HG02840 (cell line): ENCODE results near the gene PIEZO1.
"Not testable (repeated sequence)": the region's sequence is repeated elsewhere in the genome, so short reads cannot be mapped to it uniquely, and the experiment has no call there.

Experiments
- ATAC-seq: cut with Tn5 transposase; IDR thresholded peaks from one replicate; pipeline ENCODE4 v1.9.1; 2021; ENCODE audit warnings: mild to moderate bottlenecking, moderate library complexity, moderate number of reproducible peaks; ENCODE audit not compliant: unreplicated experiment, low FRiP score

The PIEZO1 gene

DNA sequence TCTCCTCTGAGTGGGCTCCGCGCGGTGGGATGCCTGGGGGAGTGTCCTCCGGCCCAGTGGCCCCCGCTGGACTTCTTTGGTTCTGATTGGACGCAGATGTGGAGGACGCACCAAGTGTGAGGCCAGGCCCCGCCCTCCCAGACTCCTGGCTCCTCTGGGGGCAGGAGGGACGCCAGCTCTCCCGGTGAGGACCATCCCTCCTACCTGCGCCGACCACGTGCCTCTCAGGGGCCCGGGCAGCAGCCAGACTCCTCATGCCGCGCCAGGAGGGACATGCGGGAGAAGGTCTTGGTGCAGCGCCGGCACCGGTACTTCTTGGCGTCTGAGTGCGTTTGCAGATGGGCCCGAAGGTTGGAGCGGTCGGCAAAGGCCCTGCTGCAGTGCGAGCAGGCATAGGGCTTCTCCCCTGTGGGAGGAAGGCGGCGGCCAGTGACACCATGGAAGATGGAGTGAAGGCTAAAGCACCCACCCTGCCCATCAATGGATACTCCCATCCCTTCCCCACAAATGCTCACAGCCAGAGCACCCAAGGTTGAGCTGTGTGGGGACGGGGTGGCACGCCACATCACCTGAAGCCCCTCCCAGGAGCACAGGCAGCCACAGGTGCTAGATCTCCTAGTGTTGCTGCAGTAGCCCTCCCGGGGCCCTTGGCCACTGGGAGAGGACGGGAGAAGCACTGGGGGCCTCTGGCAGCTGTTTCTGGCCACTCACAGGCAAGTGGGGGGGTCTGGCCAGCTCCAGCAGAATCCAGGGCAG, 106.6 kb downstream of the PIEZO1 start:
- no peak for ATAC-seq

DNA sequence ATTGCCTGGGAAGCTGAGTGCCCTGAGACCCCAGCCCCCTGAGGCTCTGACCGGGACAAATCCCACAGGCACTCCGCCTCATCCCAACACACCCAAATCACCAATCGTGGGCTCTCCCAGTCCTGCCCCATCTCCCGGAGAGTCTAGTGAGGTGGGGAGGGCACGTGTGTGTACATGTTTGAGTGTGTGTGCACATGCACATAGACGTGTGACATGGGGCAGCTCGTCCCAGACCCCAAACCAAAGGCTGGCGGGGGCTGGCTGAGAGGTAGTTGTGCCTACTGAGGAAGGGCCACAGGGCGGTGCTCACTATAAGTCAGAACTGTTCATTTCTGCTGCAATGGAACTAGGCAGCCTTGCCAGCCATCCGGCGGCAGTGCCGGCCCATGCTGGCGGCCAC, 107.3 kb downstream of the PIEZO1 start:
- no peak for ATAC-seq

GRCh38 chr16:88676502-88677242, 108.3 kb downstream of the PIEZO1 start:
- no peak for ATAC-seq

DNA sequence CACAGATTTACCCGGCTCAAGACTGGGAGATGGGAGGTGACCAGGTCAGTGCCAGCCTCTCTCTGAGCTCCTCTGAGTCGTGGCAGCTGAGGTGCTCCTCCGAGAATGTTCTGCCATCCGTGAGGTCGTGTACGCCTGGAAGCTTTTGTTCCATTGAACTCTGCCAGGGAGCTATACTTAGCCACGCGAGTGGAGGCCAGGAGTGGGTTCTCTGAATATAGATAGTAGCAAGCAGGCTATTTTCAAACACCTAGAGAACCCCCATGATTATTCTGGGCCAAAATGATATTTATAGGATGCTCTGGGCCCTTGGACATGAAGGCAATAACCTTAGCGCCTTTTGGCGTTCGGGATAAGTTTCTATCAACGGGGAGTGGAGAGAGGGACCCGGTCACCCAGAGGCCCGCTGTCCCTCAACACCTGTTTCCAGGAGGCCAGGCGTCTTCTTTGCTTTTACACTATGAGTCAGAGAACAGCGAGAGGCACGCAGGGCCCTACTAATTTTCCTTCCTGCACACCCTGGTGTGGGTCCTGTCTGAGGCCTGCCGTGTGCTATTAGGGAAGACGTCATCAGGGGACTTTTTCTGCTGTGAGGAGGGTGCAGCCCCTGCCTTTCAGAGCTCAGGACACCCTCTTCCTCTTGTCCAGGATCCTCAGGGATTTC, 111.2 kb downstream of the PIEZO1 start:
- ATAC-seq: no peak

DNA sequence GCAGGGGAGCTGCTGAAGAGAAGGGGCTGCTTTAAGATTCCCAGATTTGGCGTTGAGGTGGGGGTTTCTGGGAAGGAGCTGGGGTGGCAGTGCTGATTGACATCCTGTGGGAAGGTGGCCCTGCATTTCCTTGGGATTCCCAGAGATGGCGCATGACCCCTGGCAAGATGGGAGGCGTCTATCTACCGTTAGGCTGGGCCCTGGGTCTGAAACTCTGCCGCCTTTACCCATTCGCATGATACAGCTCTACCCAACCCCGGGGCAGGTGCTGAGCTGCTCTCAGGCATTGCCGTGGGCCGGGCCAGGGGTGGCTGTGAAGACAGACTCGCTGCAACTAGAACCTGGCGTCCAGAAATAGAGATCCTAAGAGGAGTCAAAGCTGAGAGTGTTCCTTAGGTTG, 112.2 kb downstream of the PIEZO1 start:
- ATAC-seq: no peak

DNA sequence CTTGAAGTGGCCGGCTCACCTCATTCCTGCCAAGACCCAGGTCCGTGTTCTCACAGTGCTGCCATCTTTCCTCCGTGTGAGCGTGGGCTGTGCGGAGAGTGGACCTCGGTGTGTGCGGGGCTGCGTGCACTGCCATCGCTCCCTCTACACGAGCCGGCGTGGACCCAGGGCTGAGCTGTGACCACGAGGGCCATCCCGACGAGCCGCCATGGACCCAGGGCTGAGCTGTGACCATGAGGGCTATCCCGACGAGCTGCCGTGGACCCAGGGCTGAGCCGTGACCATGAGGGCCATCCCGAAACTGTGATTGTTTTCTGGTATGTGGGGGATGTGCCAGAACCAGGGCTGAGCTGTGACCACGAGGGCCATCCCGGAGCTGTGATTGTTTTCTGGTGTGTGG, 113.2 kb downstream of the PIEZO1 start:
- no peak for ATAC-seq

DNA sequence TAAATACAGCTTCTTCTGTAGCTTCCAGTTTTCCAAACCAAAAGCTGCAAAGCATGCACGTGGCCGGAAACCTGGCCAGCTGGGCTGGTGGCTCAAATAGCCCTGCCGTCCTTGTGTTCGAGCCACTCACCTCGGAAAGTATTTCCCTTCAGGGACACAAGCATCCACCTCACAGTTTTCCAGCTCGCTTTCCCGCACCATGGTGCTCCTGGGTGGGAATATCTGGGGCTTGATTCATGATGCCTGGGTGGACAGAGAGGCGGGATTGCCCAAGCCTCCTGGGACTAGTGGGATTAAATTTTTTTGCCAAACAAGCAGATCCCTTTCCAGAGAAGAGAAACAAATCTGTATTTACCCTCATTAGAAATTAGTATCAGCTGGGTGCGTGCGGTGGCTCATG, 115.0 kb downstream of the PIEZO1 start:
- no peak for ATAC-seq

- ATAC-seq: not testable (repeated sequence)
Observed at GRCh38 chr16:88669493-88669892, 115.5 kb downstream of the PIEZO1 start.

DNA sequence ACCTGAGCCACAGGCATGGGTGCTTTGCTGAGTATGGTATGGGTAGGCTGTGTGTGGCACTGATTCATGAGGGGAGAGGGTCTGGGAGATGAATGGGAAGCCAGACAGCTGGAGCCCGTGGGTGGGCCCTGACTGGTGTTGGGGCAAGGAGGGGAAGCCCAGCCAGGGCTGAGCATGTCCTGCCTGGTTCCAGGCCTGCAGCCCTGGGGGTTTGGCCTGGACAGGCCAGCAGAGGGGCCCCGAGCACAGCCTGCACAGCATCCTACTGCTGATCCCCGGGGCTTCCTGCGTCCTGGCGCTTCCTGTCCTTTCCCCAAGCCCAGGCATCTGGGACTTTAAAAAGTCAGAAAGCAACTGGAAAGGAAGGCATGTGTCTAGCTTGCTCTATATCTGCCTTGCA, 117.6 kb downstream of the PIEZO1 start:
- no peak for ATAC-seq

- ATAC-seq: no peak
Observed at GRCh38 chr16:88665570-88665969, 119.5 kb downstream of the PIEZO1 start.
